Liver (tissue), 3 donors: Measurements from ENCODE around the gene MMP25.

Experiments
- GABPA ChIP-seq, 2 donors: IDR thresholded peaks in 1 of 2; conservative IDR thresholded peaks in 1 of 2; 2 replicates each; pipeline ENCODE4 v1.6.1; 2016; ENCODE audit warnings: antibody characterized with exemption in 2 of 2, mild to moderate bottlenecking in 1 of 2, moderate library complexity in 1 of 2
- JUND ChIP-seq, 2 donors: IDR thresholded peaks; 2 replicates each; pipeline ENCODE4 v1.6.1; 2016; ENCODE audit warnings: antibody characterized with exemption in 2 of 2
- RXRA ChIP-seq, 2 donors: IDR thresholded peaks; 2 replicates each; pipeline ENCODE4 v1.6.1; 2017 to 2018; ENCODE audit warnings: antibody characterized with exemption in 2 of 2, mild to moderate bottlenecking in 1 of 2
- SP1 ChIP-seq: IDR thresholded peaks from 2 replicates; pipeline ENCODE4 v1.6.1; 2018; ENCODE audit warnings: antibody characterized with exemption, mild to moderate bottlenecking
- YY1 ChIP-seq: IDR thresholded peaks from 2 replicates; pipeline ENCODE4 v1.6.1; 2016; ENCODE audit warnings: antibody characterized with exemption, mild to moderate bottlenecking
- TF ChIP-seq, protein P1 (sequence below): fragments of 150-350 bp; IDR thresholded peaks from 2 replicates; pipeline ENCODE4 v1.5.1; 2017; ENCODE audit warnings: improper control_type of control experiment, low read depth, low read length; ENCODE audit not compliant: missing input control
- TF ChIP-seq, protein P2 (sequence below): IDR thresholded peaks from 2 replicates; pipeline ENCODE4 v1.6.1; 2016; ENCODE audit warnings: antibody characterized with exemption, mild to moderate bottlenecking
- TF ChIP-seq, protein P3 (sequence below): IDR thresholded peaks from 2 replicates; pipeline ENCODE4 v1.6.1; 2016; ENCODE audit warnings: antibody characterized with exemption
- TF ChIP-seq, protein P4 (sequence below): IDR thresholded peaks from 2 replicates; pipeline ENCODE4 v1.6.1; 2016; ENCODE audit warnings: antibody characterized with exemption
- TF ChIP-seq, protein P5 (sequence below): IDR thresholded peaks from 2 replicates; pipeline ENCODE4 v1.6.1; 2016; ENCODE audit warnings: antibody characterized with exemption
- donor health status: healthy.
- donor health status: healthy.

DNA sequence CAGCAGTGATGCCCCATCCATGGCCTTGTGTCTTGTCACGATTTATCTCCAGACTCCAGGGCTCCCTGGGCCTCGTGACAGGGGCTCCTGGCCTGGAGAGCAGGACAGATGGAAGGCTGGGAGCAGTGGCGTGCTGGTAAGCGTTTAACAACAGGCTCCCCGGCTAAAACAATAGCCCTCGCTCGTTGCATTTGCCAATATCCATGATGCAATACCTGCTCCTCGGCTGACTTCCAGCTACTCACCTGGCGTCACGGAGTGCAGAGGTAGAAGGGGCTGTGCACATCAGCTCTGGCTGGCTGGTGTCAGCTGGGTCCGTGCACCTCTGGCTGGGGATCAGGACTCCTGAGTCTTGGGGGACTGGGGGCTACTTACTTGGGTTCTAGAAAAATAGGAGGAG is 8.1 kb upstream of the MMP25 start:
- TF ChIP-seq, protein P1, sequence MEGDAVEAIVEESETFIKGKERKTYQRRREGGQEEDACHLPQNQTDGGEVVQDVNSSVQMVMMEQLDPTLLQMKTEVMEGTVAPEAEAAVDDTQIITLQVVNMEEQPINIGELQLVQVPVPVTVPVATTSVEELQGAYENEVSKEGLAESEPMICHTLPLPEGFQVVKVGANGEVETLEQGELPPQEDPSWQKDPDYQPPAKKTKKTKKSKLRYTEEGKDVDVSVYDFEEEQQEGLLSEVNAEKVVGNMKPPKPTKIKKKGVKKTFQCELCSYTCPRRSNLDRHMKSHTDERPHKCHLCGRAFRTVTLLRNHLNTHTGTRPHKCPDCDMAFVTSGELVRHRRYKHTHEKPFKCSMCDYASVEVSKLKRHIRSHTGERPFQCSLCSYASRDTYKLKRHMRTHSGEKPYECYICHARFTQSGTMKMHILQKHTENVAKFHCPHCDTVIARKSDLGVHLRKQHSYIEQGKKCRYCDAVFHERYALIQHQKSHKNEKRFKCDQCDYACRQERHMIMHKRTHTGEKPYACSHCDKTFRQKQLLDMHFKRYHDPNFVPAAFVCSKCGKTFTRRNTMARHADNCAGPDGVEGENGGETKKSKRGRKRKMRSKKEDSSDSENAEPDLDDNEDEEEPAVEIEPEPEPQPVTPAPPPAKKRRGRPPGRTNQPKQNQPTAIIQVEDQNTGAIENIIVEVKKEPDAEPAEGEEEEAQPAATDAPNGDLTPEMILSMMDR = no peak
- TF ChIP-seq, protein P2, sequence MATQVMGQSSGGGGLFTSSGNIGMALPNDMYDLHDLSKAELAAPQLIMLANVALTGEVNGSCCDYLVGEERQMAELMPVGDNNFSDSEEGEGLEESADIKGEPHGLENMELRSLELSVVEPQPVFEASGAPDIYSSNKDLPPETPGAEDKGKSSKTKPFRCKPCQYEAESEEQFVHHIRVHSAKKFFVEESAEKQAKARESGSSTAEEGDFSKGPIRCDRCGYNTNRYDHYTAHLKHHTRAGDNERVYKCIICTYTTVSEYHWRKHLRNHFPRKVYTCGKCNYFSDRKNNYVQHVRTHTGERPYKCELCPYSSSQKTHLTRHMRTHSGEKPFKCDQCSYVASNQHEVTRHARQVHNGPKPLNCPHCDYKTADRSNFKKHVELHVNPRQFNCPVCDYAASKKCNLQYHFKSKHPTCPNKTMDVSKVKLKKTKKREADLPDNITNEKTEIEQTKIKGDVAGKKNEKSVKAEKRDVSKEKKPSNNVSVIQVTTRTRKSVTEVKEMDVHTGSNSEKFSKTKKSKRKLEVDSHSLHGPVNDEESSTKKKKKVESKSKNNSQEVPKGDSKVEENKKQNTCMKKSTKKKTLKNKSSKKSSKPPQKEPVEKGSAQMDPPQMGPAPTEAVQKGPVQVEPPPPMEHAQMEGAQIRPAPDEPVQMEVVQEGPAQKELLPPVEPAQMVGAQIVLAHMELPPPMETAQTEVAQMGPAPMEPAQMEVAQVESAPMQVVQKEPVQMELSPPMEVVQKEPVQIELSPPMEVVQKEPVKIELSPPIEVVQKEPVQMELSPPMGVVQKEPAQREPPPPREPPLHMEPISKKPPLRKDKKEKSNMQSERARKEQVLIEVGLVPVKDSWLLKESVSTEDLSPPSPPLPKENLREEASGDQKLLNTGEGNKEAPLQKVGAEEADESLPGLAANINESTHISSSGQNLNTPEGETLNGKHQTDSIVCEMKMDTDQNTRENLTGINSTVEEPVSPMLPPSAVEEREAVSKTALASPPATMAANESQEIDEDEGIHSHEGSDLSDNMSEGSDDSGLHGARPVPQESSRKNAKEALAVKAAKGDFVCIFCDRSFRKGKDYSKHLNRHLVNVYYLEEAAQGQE = no peak
- TF ChIP-seq, protein P3, sequence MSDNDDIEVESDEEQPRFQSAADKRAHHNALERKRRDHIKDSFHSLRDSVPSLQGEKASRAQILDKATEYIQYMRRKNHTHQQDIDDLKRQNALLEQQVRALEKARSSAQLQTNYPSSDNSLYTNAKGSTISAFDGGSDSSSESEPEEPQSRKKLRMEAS = no peak
- TF ChIP-seq JUND (IDR thresholded peaks at IDR 0.05) = no peak
- no peak for TF ChIP-seq RXRA (IDR thresholded peaks at IDR 0.05)
- no peak for TF ChIP-seq GABPA (IDR thresholded peaks at IDR 0.05 in 1 of 2, conservative IDR thresholded peaks at IDR 0.05 in 1 of 2)
- TF ChIP-seq, protein P4, sequence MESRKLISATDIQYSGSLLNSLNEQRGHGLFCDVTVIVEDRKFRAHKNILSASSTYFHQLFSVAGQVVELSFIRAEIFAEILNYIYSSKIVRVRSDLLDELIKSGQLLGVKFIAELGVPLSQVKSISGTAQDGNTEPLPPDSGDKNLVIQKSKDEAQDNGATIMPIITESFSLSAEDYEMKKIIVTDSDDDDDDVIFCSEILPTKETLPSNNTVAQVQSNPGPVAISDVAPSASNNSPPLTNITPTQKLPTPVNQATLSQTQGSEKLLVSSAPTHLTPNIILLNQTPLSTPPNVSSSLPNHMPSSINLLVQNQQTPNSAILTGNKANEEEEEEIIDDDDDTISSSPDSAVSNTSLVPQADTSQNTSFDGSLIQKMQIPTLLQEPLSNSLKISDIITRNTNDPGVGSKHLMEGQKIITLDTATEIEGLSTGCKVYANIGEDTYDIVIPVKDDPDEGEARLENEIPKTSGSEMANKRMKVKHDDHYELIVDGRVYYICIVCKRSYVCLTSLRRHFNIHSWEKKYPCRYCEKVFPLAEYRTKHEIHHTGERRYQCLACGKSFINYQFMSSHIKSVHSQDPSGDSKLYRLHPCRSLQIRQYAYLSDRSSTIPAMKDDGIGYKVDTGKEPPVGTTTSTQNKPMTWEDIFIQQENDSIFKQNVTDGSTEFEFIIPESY = no peak
- no peak for TF ChIP-seq YY1
- TF ChIP-seq, protein P5, sequence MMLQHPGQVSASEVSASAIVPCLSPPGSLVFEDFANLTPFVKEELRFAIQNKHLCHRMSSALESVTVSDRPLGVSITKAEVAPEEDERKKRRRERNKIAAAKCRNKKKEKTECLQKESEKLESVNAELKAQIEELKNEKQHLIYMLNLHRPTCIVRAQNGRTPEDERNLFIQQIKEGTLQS = peak; percentile 76
- TF ChIP-seq SP1 = no peak
